RWPE1 (cell line): ENCODE data around the gene VPS13D.

ENCODE experiments used
- CTCF ChIA-PET: fragments of 350-600 bp; sonication (Branson Sonifier 250); formaldehyde crosslinking; extraction: SDS; loops from one replicate; lab custom pipeline; 2021; lab: Yijun Ruan, JAX
- POLR2A ChIA-PET: fragments of 400-600 bp; formaldehyde crosslinking; extraction: SDS; loops from one replicate; lab custom pipeline; 2020; ENCODE audit warnings: antibody characterized with exemption; ENCODE audit not compliant: low non-redundant PET; lab: Yijun Ruan, JAX
- DNase-seq: peaks from one replicate; pipeline ENCODE4 v3.0.0; 2012; ENCODE audit warnings: low spot score
- H3K27ac ChIP-seq: fragments of 450-650 bp; 2 replicates; pipeline ENCODE4 v1.5.1; 2017
- TF ChIP-seq, protein P1 (sequence below): fragments of 450-650 bp; conservative IDR thresholded peaks from 2 replicates; pipeline ENCODE4 v1.5.1; 2017; ENCODE audit warnings: low read depth, mild to moderate bottlenecking

VPS13D gene

GRCh38 chr1:12445257-12445656 is 215.4 kb downstream of the VPS13D start:
- no peak overlapping the region for H3K27ac ChIP-seq
- ChIA-PET POLR2A (no interaction called here), CTCF (no interaction called here)
- TF ChIP-seq, protein P1, sequence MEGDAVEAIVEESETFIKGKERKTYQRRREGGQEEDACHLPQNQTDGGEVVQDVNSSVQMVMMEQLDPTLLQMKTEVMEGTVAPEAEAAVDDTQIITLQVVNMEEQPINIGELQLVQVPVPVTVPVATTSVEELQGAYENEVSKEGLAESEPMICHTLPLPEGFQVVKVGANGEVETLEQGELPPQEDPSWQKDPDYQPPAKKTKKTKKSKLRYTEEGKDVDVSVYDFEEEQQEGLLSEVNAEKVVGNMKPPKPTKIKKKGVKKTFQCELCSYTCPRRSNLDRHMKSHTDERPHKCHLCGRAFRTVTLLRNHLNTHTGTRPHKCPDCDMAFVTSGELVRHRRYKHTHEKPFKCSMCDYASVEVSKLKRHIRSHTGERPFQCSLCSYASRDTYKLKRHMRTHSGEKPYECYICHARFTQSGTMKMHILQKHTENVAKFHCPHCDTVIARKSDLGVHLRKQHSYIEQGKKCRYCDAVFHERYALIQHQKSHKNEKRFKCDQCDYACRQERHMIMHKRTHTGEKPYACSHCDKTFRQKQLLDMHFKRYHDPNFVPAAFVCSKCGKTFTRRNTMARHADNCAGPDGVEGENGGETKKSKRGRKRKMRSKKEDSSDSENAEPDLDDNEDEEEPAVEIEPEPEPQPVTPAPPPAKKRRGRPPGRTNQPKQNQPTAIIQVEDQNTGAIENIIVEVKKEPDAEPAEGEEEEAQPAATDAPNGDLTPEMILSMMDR = no peak
- DNase-seq = no peak

DNA sequence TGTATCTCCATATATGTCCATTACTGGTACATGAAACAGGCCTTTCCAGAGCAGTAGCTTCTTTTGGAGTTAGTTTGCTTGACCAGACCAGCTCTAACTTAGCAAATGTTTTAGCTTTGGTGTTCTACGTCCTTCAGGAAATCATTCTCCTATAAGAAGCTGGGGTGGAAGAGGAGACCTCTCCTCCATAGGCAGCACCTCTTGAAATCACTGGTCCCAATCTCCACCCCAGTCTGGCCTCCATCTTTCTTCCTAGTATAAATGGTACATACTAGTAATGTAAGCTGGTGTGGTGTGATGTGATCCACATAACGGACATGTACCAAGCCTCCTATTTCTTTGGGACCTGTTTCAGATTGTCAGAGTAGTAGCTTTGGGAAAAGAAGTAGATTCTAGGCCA is 216.8 kb downstream of the VPS13D start:
- H3K27ac ChIP-seq = no peak overlapping the region
- ChIA-PET CTCF (no interaction called here), POLR2A (no interaction called here)
- DNase-seq = no peak
- TF ChIP-seq, protein P1 = no peak

DNA sequence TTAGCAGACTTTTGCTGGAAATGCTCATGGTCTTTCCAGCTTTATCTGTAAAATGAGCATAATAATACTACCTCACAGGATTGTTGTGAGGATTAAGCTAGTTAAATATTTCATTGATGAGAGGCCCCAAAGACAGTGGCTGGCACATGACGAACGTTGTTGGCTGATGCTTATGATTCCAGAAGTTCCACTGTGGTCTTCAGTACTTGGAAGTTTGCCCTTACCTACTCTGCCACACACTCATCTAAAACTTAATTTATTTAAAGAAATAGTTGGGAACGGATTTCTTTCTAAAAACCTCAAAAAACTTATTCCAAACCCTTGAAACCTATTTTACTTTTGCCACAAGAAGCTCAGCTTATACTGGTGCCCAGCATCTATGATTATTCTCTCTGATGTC is 217.5 kb downstream of the VPS13D start:
- TF ChIP-seq, protein P1 = no peak
- ChIA-PET POLR2A (no interaction called here), CTCF (interaction anchor here (0.6 kb wide), 2 partner anchors 32 to 179 kb away, joined by 3 to 4 read pairs; no protein-coding TSS in a partner anchor)
- no peak for DNase-seq
- no peak overlapping the region for H3K27ac ChIP-seq

GRCh38 chr1:12447849-12448312 is 218.1 kb downstream of the VPS13D start:
- no peak overlapping the region for H3K27ac ChIP-seq
- TF ChIP-seq, protein P1 = no peak
- POLR2A ChIA-PET = no interaction called here
- no peak for DNase-seq
- CTCF ChIA-PET = interaction anchor here (0.6 kb wide), 3 partner anchors 17 to 178 kb away, joined by 3 to 4 read pairs (median 4); no protein-coding TSS in a partner anchor

DNA sequence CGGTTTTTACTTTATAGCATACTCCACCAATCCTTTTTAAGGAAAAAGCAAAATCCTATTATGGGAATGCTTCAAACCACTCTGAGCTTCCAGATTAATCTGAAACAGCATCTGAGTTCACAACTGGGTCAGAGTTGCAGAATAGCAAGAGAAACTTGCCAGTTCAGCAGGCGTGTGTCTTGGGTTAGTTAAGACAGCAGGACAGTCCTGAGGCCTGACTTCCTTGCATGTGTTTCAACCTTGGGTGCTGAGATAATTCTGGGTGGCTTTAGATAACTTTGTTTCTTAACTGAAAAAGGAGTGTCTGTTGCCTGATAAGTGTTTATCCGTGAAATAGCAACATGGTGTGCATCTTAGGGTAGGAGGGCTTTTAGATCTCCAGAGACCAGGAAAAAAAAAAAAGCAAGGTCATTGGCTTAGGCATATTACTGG is 218.9 kb downstream of the VPS13D start:
- TF ChIP-seq, protein P1 = no peak
- POLR2A ChIA-PET = interaction anchor here (0.6 kb wide), 1 partner anchor 341 kb away, joined by 4 read pairs; no protein-coding TSS in a partner anchor
- CTCF ChIA-PET = interaction anchor here (0.6 kb wide), 1 partner anchor 823 kb away, joined by 3 read pairs; no protein-coding TSS in a partner anchor
- DNase-seq = no peak
- no peak overlapping the region for H3K27ac ChIP-seq

GRCh38 chr1:12450090-12450755 is 220.4 kb downstream of the VPS13D start:
- TF ChIP-seq, protein P1 = no peak
- ChIA-PET POLR2A (no interaction called here), CTCF (no interaction called here)
- no peak overlapping the region for H3K27ac ChIP-seq
- DNase-seq = no peak
